ENCODE data around the gene PRKCI. TPM values are rescaled to one million over a fixed set of nuclear protein-coding genes. Genes with fewer than 3 reads are reported as not detected.

PRKCI gene
- total and polyA plus RNA-seq, 2 experiments from 2014 or later, result 33.0 to 47.7 TPM

- Histone ChIP-seq H3K4me2 (ENCODE audit: unreplicated experiment) (no peak overlapping the region), H3K36me3 (ENCODE audit: low read depth) (no peaks in the 10 kb centered on the region), H3K4me3 (no peak overlapping the region), H4K20me1 (ENCODE audit: insufficient read depth) (no peaks in the 10 kb centered on the region), H3K27ac (no peak overlapping the region), H3K9me2 (ENCODE audit: insufficient read depth) (no peaks in the 10 kb centered on the region), H2AFZ (no peak overlapping the region), H3K27me3 (replicated peaks; ENCODE audit: insufficient read depth) (no peaks in the 10 kb centered on the region), H3F3A (ENCODE audit: insufficient read depth) (peaks cover 5% of the 10 kb centered on the region; the same call in 1 of the 2 replicates), H3K4me1 (ENCODE audit: insufficient read depth) (peaks cover 17% of the 10 kb centered on the region), H3K9ac (no peak overlapping the region), H3K9me3 (ENCODE audit: low read depth) (no peaks in the 10 kb centered on the region), H3K79me2 (ENCODE audit: insufficient read depth) (no peaks in the 10 kb centered on the region)
- in situ Hi-C loops (cut with MboI), result no loop called here
- DNase-seq, result peak; percentile 65
- 88 to 92% methylated on average over 10 to 12 of the region's 12 CpGs for WGBS, 2 experiments (ENCODE audit: low coverage in 1 of 2, low lambda C conversion rate in 2 of 2, missing lambda C conversion rate in 2 of 2)
- TF ChIP-seq EZH2 (IDR thresholded peaks at IDR 0.05; ENCODE audit: insufficient read depth, poor library complexity, severe bottlenecking) (no peak), EZH2phosphoT487 (IDR thresholded peaks at IDR 0.05; ENCODE audit: insufficient read depth, low read depth) (no peak)
These were observed 124.5 kb downstream of the PRKCI start for GRCh38 chr3:170346481-170347392.

- Histone ChIP-seq H3K79me2 (ENCODE audit: insufficient read depth) (no peaks in the 10 kb centered on the region), H3K27me3 (replicated peaks; ENCODE audit: insufficient read depth) (no peaks in the 10 kb centered on the region), H2AFZ (no peak overlapping the region), H3K4me1 (ENCODE audit: insufficient read depth) (peaks cover 13% of the 10 kb centered on the region), H3K36me3 (ENCODE audit: low read depth) (no peaks in the 10 kb centered on the region), H3K9ac (no peak overlapping the region), H3K9me3 (ENCODE audit: low read depth) (no peaks in the 10 kb centered on the region), H3K27ac (no peak overlapping the region), H3K4me2 (ENCODE audit: unreplicated experiment) (no peak overlapping the region), H3K4me3 (no peak overlapping the region), H3K9me2 (ENCODE audit: insufficient read depth) (no peaks in the 10 kb centered on the region), H4K20me1 (ENCODE audit: insufficient read depth) (no peaks in the 10 kb centered on the region), H3F3A (ENCODE audit: insufficient read depth) (peaks cover 16% of the 10 kb centered on the region; the same call in 1 of the 2 replicates)
- TF ChIP-seq EZH2 (IDR thresholded peaks at IDR 0.05; ENCODE audit: insufficient read depth, poor library complexity, severe bottlenecking) (no peak), EZH2phosphoT487 (IDR thresholded peaks at IDR 0.05; ENCODE audit: insufficient read depth, low read depth) (no peak)
- in situ Hi-C loops (cut with MboI), result no loop called here
- no peak for DNase-seq
- 82 to 83% methylated on average over 8 of the region's 8 CpGs for WGBS, 2 experiments (ENCODE audit: low coverage in 1 of 2, low lambda C conversion rate in 2 of 2, missing lambda C conversion rate in 2 of 2)
These were observed 128.5 kb downstream of the PRKCI start for GRCh38 chr3:170350515-170351413.

GRCh38 chr3:170352936-170353335 lies 130.7 kb downstream of the PRKCI start:
- DNase-seq, result no peak
- H3K9me3 ChIP-seq (ENCODE audit: low read depth), result no peaks in the 10 kb centered on the region
- H3K4me2 ChIP-seq (ENCODE audit: unreplicated experiment), result no peak overlapping the region
- H3K27ac ChIP-seq, result no peak overlapping the region
- WGBS, 2 experiments (ENCODE audit: low coverage in 1 of 2, low lambda C conversion rate in 2 of 2, missing lambda C conversion rate in 2 of 2), result 75 to 81% methylated on average over 7 of the region's 7 CpGs
- TF ChIP-seq EZH2 (IDR thresholded peaks at IDR 0.05; ENCODE audit: insufficient read depth, poor library complexity, severe bottlenecking) (no peak), EZH2phosphoT487 (IDR thresholded peaks at IDR 0.05; ENCODE audit: insufficient read depth, low read depth) (no peak)
- H3F3A ChIP-seq (ENCODE audit: insufficient read depth), result peaks cover 16% of the 10 kb centered on the region
- H2AFZ ChIP-seq, result no peak overlapping the region
- in situ Hi-C loops (cut with MboI), result no loop called here
- peaks cover 5% of the 10 kb centered on the region; the same call in 1 of the 2 replicates for H3K4me1 ChIP-seq (ENCODE audit: insufficient read depth)
- H3K79me2 ChIP-seq (ENCODE audit: insufficient read depth), result peaks cover 2% of the 10 kb centered on the region; the same call in 1 of the 2 replicates
- no peaks in the 10 kb centered on the region for H3K27me3 ChIP-seq (replicated peaks; ENCODE audit: insufficient read depth)
- no peaks in the 10 kb centered on the region for H4K20me1 ChIP-seq (ENCODE audit: insufficient read depth)
- H3K4me3 ChIP-seq, result no peak overlapping the region
- H3K36me3 ChIP-seq (ENCODE audit: low read depth), result no peaks in the 10 kb centered on the region
- no peak overlapping the region for H3K9ac ChIP-seq
- H3K9me2 ChIP-seq (ENCODE audit: insufficient read depth), result no peaks in the 10 kb centered on the region

- DNase-seq, result no peak
- in situ Hi-C loops (cut with MboI), result no loop called here
- Histone ChIP-seq H3K9me2 (ENCODE audit: insufficient read depth) (no peaks in the 10 kb centered on the region), H3K9ac (no peak overlapping the region), H3K4me1 (ENCODE audit: insufficient read depth) (peaks cover 5% of the 10 kb centered on the region; the same call in 1 of the 2 replicates), H3K79me2 (ENCODE audit: insufficient read depth) (peaks cover 7% of the 10 kb centered on the region), H3F3A (ENCODE audit: insufficient read depth) (peaks cover 19% of the 10 kb centered on the region), H2AFZ (no peak overlapping the region), H3K4me3 (no peak overlapping the region), H3K4me2 (ENCODE audit: unreplicated experiment) (no peak overlapping the region), H3K27ac (no peak overlapping the region), H3K27me3 (replicated peaks; ENCODE audit: insufficient read depth) (no peaks in the 10 kb centered on the region), H3K9me3 (ENCODE audit: low read depth) (no peaks in the 10 kb centered on the region), H3K36me3 (ENCODE audit: low read depth) (no peaks in the 10 kb centered on the region), H4K20me1 (ENCODE audit: insufficient read depth) (no peaks in the 10 kb centered on the region)
- TF ChIP-seq EZH2 (IDR thresholded peaks at IDR 0.05; ENCODE audit: insufficient read depth, poor library complexity, severe bottlenecking) (no peak), EZH2phosphoT487 (IDR thresholded peaks at IDR 0.05; ENCODE audit: insufficient read depth, low read depth) (no peak)
These were observed 131.3 kb downstream of the PRKCI start for GRCh38 chr3:170353485-170353884.
